Femur (tissue), 1 donor: ENCODE measurements around the gene MTRF1L.
"Not testable (repeated sequence)": the region's sequence is repeated elsewhere in the genome, so short reads cannot be mapped to it uniquely, and the experiment has no call there.

ENCODE experiments used
- DNase-seq: peaks from one replicate; pipeline ENCODE4 v3.0.0-alpha.2; 2017

The MTRF1L gene

DNA sequence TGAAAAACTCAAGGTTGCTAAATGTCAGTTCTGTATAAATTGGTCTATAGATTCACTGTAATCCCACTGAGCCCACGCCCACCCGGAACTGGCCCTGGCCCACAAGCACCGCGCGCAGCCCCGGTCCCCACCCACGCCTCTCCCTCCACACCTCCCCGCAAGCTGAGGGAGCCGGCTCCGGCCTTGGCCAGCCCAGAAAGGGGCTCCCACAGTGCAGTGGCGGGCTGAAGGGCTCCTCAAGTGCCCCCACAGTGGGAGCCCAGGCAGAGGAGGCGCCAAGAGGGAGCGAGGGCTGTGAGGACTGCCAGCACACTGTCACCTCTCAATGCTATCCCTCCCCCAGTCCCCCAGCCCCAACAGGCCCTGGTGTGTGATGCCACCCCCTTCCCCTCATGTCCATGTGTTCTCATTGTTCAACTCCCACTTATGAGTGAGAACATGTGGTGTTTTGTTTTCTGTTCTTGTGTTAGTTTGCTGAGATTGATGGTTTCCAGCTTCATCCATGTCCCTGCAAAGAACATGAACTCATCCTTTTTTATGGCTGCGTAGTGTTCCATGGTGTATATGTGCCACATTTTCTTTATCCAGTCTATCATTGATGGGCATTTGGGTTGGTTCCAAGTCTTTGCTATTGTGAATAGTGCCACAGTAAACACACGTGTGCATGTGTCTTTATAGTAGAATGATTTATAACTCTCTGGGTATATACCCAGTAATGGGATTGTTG lies 36.2 kb downstream of the MTRF1L start:
- not testable (repeated sequence) for DNase-seq

DNA sequence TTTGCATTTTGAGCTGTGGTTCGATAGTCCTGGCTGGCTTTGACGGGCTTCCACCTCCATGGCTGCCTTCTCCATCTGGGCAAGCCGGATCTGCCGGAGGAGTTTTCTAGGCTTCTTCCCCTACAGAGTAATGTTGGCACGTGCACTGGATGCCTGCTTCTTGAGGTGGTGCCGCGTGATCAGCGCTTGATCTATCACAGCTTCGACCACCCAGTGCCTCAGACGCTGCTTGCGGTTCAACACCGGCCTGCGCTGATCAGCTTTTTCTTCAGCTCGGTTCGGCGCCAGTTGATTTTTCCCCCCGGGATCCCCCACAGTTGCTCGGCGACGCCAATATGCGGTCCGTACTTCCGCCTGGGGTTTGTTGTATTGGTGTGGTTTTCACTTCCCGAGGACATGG lies 43.2 kb downstream of the MTRF1L start:
- DNase-seq, result no peak

DNA sequence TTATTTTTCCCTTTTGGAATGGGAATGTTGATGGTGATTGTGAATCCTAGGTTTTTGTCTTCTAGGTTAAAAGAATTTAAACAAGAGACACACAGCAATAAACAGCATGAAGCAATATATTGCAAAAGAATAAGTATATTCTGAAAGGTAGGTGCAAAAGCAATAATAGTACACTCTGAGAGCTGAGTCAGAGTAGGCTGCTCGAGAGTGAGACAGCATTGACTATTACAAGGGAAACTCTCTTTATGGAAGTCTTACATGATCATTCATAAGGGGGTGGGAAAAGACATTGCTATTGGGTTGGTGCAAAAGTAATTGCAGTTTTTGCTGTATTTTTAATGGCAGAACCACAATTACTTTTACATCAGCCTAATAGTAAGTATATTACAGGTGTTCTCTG lies 44.7 kb downstream of the MTRF1L start:
- DNase-seq, result no peak

DNA sequence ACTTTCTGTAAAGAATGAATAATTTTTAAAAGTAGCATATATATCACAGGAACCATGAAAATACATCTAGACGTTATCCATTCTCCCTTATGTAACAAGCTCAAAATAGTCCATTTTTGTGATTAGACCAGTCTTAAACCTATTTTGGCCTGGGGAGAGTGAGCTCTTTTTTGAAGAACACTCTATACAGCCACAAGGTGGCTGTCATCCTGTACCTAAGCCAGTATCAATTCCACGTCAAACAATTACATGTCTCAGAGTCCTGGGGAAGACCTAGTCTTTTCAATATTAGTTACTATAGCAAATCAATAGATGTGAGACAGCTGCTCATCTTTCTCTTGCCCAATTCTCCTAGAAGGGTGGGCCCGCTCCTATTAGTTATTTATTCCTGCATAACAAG lies 48.1 kb downstream of the MTRF1L start:
- DNase-seq, result no peak

DNA sequence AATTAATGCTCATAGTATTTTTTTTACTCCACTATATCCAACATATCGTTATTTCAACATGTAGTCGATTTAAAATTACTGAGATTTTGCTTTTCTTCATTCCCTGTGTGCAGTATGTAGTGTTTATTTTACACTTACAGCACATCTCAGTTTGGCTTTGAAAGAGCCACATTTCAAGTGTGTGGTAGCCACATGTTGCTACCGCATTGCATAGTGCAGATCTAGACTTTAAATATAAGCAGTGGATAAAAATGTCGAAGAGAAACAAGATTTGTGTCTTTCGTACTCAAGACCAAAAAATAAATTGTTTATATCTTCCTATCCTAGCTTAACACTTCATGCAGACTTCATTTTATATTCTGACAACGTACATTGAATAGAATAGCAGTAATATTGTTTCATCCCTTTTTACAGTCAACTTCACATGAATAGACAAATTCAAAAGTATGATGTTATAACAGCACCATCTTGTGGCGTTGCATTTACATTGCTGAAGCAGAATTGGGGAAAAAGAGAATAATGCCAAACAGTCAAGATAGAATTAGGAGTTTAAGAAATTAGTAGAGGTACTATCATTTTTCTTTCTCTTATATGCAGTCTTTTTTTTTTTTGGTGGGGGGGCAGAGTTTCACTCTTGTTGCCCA lies 49.5 kb downstream of the MTRF1L start:
- no peak for DNase-seq

DNA sequence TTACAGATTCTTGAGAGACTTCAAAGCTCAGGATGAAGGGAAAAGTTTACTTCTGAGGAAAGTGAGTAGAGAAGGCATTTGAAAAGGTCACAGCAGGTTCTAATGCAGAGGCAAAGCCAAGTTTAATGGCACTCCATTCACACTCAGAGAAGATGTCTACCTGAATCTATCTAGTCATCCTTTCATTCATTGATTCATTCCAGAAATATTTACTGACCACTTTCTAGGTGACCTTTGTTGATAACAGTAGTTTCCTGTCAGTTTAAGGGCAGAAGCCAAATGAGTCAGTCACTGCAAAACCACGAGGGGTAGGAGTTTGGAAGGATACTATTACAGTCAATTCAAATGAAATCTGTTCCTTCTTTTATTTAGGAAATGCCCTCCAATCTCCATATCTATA lies 50.5 kb downstream of the MTRF1L start:
- no peak for DNase-seq

DNA sequence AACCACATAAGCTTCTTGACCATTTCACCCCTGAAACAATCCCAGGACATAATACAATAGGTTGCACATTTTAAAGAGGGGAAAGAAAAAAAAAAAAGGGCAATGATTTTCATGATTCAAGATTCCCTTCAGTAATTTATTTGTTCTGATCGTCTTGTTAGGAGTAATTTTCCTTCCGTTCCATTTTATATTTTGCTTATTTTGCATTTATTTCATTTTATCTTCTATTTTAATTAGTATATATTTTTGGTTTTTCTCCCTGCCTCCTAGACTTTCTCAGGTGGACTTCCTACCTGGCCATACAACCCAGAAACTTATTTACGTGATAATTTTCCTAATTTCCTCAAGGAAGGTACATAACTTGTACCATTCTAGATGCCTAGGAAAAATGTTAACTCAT lies 52.3 kb downstream of the MTRF1L start:
- no peak for DNase-seq

DNA sequence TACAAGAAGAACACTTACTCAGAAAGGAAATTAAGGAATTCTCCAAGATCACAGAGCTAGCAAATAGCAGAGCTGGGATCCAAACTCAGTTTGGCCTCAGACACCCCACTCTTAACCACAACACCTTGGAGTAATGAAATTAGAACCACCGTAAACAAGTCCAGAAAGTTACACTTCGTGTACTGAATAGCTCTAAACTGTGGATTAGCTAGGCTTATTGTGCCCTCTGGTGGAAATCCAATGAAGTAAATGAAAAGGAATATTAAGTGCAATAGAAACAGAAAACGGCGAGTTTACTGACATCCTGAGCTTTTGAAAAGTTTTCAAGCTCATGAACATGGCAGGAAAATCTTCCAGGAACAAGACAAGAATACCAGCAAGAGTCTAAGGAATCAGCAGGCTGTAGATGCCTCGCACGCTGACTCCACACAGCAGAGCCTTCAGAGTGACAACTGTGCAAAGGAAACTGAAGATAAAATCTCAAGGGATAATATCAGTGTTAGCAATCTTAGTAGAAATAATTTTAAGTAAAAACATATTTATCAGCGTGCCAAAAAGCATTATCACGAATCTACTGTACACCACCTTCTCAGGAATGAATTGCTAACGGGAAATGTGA lies 54.2 kb downstream of the MTRF1L start:
- DNase-seq, result no peak

DNA sequence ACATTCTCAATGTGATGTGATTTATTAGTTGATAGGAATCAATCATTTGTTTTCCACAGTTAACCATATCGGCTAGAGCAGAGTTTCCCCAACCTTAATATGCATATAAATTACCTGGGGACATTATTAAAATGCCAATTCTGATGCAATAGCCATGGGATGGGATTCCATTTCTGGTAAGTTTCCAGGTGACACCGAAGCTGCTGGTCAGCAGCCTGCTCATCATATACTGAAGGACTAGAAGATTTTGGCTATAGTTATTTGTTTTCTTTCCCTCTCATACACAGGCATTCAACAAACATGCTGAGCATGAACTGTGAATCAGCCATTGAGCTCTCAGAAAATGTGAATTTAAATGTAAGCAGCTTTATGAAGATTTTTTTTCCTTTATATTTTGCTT lies 55.5 kb downstream of the MTRF1L start:
- no peak for DNase-seq

DNA sequence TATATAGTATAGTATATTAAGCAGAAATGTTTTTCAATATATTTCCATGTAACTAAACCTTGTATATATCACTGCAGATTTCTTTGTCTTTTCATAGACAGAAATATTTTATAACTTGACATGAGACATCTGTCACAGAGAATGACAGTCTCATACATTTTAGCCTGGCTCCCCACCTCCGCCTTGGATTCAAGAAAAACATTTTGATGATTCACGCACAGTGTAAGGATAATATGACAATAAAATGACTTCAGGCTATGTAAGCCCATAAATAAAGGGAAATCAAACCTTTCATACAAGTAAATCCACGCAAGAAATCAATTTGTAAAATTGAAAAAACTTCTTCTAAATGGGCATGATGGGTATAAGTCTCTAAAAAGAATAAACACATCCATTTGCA lies 56.0 kb downstream of the MTRF1L start:
- DNase-seq, result no peak

DNA sequence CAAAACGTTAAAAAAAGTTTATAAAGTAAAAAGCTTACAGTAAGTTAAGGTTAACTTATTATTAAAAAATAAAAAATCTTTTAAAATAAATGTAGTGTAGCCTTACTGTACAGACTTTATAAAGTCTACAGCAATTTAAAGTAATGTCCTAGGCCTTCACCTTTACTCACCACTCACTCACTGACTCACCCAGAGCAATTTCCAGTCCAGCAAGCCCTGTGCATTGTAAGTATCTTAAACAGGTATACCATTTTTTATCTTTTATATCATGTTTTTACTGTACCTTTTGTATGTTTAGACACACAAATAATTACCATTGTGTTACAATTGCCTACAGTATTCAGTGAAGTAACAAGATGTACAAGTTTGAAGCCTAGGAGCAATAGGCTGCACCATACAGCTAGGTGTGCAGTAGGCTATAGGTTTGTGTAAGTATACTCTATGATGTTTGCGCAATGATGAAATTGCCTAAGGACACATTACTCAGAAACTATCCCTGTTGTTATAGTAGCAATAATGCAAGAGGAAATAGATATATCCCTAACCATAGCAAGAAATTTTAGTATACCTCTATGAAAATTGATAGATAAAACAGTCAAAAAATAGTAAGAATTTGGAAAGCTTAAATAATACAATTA lies 59.1 kb downstream of the MTRF1L start:
- DNase-seq, result no peak

DNA sequence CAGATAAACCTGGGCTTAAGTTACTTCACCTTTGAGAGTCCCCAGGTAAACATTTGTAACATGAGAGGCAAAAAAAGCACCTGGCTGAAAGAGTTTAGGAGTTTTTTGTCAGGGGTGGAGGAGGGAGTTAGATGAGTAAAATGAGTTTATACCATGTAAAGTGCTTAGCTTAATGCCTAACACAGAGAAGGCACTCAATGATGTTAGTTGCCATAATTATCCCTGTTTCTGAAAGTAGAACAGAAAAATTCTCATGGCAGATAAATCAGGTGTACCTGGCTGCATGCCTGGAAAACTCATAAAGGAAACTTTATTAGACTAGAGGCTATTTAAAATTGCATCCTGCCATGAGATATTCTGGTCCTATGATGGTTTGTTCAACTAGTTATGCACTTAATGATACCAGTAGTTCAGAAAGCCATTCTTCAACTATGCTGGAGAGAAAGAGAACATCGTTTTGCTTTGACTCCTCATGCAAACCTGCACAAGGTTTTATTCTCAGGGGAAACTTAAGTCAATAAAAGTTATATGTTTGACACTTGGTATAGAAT lies 60.1 kb downstream of the MTRF1L start:
- DNase-seq, result no peak

DNA sequence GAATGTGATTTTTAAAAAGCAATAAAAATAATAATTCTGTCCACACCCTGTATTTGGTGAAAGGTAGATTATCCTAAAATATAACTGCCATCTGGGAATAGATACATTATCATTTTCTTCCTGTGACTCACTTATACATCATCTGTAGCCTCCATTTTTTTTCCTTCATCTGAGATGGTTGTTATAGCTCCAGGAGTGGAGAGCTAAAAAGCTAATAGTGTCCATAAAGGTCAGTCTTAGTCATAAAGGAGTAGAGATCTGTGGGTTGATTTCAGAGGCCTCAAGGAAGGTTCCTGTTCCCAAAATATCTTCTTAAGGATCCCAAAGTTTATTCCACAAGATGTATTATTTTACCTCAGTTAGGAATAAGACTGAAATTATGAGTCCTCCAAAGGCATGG lies 60.8 kb downstream of the MTRF1L start:
- no peak for DNase-seq
